GM12874 (cell line): ENCODE results near the gene FAM83C.

ENCODE experiments used
- CTCF ChIP-seq: IDR thresholded peaks from 2 replicates; pipeline ENCODE4 v1.5.1; 2011; ENCODE audit warnings: low read depth, mild to moderate bottlenecking, control low read depth, low read length, moderate library complexity; ENCODE audit not compliant: insufficient read depth

The FAM83C gene

GRCh38 chr20:35238170-35238569 is 54.1 kb downstream of the FAM83C start:
- TF ChIP-seq CTCF, result no peak

GRCh38 chr20:35237486-35237885 is 54.7 kb downstream of the FAM83C start:
- TF ChIP-seq CTCF, result no peak

- TF ChIP-seq CTCF, result no peak
These were observed 56.3 kb downstream of the FAM83C start for GRCh38 chr20:35235881-35236280.
